OCI-LY1 (cell line): ENCODE data around the gene PRKAR2B.

ENCODE experiments used
- CTCF ChIP-seq: fragments of 200-600 bp; sonication (generic), shearing (Covaris generic); IDR thresholded peaks from 2 replicates; pipeline ENCODE4 v1.5.1; 2017; ENCODE audit warnings: mild to moderate bottlenecking, antibody characterized with exemption, low read length, moderate library complexity, mixed read lengths
- EZH2 ChIP-seq: fragments of 200-600 bp; sonication (generic), shearing (Covaris generic); IDR thresholded peaks from 2 replicates; pipeline ENCODE4 v1.8.0; 2017; ENCODE audit warnings: borderline replicate concordance, mixed run types, mild to moderate bottlenecking, antibody characterized with exemption, low read length, moderate library complexity, mixed read lengths

- no peak for TF ChIP-seq CTCF
- TF ChIP-seq EZH2: no peak
Measured at GRCh38 chr7:107160389-107160788, 115.9 kb downstream of the PRKAR2B start.
